OCI-LY1 (cell line): ENCODE results near the gene NFIX.

Experiments
- CTCF ChIP-seq: fragments of 200-600 bp; sonication (generic), shearing (Covaris generic); IDR thresholded peaks from 2 replicates; pipeline ENCODE4 v1.5.1; 2017; ENCODE audit warnings: mild to moderate bottlenecking, antibody characterized with exemption, low read length, moderate library complexity, mixed read lengths
- EZH2 ChIP-seq: fragments of 200-600 bp; sonication (generic), shearing (Covaris generic); IDR thresholded peaks from 2 replicates; pipeline ENCODE4 v1.8.0; 2017; ENCODE audit warnings: borderline replicate concordance, mixed run types, mild to moderate bottlenecking, antibody characterized with exemption, low read length, moderate library complexity, mixed read lengths

- TF ChIP-seq CTCF (no peak), EZH2 (no peak)
These were observed 123.3 kb downstream of the NFIX start for GRCh38 chr19:13118424-13119193.
